ENCODE measurements around the gene FLRT2. TPM values are rescaled to one million over a fixed set of nuclear protein-coding genes. Genes with fewer than 3 reads are reported as not detected.
A peak's percentile ranks its signal among the peaks of the same experiment; 100 is the strongest.

Gene FLRT2
- total RNA-seq, 1 donor: 72.3 TPM

DNA sequence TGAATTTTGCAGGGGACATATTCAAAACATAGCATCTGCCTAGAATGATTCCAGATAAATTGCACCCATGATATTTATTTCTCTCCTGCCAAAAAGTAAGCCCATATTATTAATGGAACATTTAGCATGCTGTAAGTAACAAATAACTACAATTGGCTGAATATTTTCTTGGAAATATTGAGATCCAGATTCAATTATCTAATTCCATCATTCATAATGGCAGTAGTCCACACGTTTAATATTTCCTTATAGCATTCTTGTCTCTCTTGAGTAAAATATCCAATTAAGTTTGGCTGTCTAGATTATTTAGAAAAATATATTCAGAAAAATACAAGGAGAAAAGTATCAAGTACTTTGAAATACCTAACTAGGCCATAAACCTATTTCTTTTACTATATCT is 157.5 kb downstream of the FLRT2 start:
- TF ChIP-seq, protein P1, sequence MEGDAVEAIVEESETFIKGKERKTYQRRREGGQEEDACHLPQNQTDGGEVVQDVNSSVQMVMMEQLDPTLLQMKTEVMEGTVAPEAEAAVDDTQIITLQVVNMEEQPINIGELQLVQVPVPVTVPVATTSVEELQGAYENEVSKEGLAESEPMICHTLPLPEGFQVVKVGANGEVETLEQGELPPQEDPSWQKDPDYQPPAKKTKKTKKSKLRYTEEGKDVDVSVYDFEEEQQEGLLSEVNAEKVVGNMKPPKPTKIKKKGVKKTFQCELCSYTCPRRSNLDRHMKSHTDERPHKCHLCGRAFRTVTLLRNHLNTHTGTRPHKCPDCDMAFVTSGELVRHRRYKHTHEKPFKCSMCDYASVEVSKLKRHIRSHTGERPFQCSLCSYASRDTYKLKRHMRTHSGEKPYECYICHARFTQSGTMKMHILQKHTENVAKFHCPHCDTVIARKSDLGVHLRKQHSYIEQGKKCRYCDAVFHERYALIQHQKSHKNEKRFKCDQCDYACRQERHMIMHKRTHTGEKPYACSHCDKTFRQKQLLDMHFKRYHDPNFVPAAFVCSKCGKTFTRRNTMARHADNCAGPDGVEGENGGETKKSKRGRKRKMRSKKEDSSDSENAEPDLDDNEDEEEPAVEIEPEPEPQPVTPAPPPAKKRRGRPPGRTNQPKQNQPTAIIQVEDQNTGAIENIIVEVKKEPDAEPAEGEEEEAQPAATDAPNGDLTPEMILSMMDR (IDR thresholded peaks at IDR 0.05; ENCODE audit: insufficient read depth, low read length): no peak

GRCh38 chr14:85688006-85688405 is 158.1 kb downstream of the FLRT2 start:
- H3K4me3 ChIP-seq (ENCODE audit: low read depth, low read length): no peak overlapping the region
- peak; percentile 53 for DNase-seq (ENCODE audit: low read depth)
- TF ChIP-seq, protein P1 (IDR thresholded peaks at IDR 0.05; ENCODE audit: insufficient read depth, low read length): no peak

More for the DNA sequence above, 157.5 kb downstream of the FLRT2 start:
- no peak for DNase-seq (ENCODE audit: low read depth)
- no peak overlapping the region for H3K4me3 ChIP-seq (ENCODE audit: low read depth, low read length)

GRCh38 chr14:85695300-85695699 is 165.4 kb downstream of the FLRT2 start:
- no peak for DNase-seq (ENCODE audit: low read depth)
- TF ChIP-seq, protein P1 (IDR thresholded peaks at IDR 0.05; ENCODE audit: insufficient read depth, low read length): no peak
- H3K4me3 ChIP-seq (ENCODE audit: low read depth, low read length): no peak overlapping the region

DNA sequence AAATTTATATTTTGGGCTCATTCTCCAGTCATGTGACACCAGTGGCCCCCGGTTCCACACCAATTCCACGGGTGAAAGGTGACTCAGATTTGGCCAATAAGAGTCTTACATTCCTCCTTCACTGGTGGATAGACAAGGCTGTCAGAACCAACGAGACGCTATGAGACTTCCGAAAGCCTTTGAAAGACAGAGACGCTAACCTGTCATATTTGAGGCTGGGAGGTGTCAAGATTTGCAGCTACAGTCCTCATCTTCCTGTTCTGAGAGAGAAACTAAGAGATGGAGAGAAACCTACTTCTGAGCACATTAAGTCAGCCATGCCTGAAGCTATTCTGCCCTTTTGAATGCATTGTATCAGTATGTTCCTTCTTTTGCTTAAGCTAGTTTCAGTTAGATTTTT is 171.2 kb downstream of the FLRT2 start:
- no peak overlapping the region for H3K4me3 ChIP-seq (ENCODE audit: low read depth, low read length)
- no peak for DNase-seq (ENCODE audit: low read depth)
- TF ChIP-seq, protein P1 (IDR thresholded peaks at IDR 0.05; ENCODE audit: insufficient read depth, low read length): no peak

DNA sequence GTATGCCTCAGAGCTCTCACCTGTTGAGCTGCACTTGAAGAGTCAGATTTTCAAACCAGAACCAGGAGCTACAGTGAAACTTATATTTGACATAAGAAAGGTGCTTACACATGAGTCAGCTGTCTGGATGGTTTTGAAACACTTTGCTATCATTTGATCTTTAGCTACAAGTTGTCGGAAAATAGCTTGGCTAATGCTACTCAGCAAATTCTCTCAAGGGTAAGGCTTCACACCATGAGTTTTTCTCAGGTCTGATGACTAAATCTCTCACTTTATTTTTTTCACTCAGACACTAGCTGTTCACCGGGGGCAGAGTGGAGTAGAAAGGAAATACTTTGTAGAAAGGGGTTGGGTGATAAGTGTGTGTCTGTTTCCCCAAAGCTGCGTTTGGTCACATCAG is 171.8 kb downstream of the FLRT2 start:
- TF ChIP-seq, protein P1 (IDR thresholded peaks at IDR 0.05; ENCODE audit: insufficient read depth, low read length): no peak
- H3K4me3 ChIP-seq (ENCODE audit: low read depth, low read length): no peak overlapping the region
- no peak for DNase-seq (ENCODE audit: low read depth)

DNA sequence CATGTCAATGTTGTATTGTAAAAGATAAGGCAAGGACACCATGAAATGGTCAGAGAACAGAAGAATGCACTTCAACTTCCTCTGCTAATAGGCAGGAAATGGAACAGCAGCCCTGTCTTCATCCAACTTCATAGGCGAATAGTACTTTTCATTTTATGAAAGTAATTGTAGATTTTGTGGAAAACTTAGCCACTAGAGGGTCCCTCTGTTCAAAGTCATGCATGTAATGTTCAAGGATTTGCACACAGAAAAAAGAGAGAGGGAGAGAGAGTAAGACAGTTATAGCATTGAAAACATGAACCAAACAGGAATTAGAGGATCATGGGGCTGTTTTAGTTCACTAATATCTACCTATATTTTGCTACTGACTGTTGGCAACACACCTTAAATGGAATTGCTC is 172.2 kb downstream of the FLRT2 start:
- H3K4me3 ChIP-seq (ENCODE audit: low read depth, low read length): no peak overlapping the region
- TF ChIP-seq, protein P1 (IDR thresholded peaks at IDR 0.05; ENCODE audit: insufficient read depth, low read length): no peak
- DNase-seq (ENCODE audit: low read depth): no peak

DNA sequence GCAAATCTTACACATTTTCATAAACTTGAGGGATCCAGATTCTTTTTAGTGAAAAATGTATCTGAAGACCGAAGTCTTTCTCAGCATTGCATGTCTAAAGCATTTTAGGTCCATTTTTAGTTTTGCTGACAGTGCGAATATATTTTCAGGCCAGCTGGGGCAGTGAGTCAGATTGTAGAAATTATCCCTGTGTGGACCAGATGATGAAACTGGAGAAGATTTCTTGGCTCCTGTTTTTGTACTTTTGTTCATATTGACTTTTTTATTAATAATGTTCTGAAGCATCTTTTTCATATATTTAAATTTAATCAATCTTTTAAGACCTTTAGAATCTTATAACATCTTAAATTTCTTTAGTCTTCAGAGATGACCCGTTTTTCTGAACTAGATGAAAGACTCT is 173.1 kb downstream of the FLRT2 start:
- no peak overlapping the region for H3K4me3 ChIP-seq (ENCODE audit: low read depth, low read length)
- DNase-seq (ENCODE audit: low read depth): peak; percentile 25
- TF ChIP-seq, protein P1 (IDR thresholded peaks at IDR 0.05; ENCODE audit: insufficient read depth, low read length): no peak
